ENCODE results near the gene PSME2. TPM values are rescaled to one million over a fixed set of nuclear protein-coding genes. Genes with fewer than 3 reads are reported as not detected.

The PSME2 gene
- total and polyA plus RNA-seq, 10 of the 15 experiments (the other 5 are each of a cell fraction or from before 2014, with no cell fraction given) = 510 to 3,542 (median 913) TPM

DNA sequence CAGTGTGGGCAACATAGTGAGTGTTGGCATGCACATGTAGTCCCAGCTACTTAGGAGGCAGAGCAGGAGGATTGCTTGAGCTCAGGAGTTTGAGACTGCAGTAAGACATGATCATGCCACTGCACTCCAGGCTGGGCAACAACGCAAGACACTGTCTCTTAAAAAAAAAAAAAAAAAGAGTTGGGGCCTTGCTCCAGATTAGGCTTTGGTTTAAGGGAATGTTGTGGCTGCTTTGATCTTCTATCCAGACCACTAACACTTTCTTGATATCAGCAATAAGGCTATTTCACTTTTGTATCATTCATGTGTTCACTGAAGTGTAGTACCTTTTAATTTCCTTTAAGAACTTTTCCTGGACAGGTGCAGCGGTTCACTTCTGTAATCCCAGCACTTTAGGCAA lies 18.7 kb downstream of the PSME2 start (continued):
- TF ChIP-seq, protein P1, sequence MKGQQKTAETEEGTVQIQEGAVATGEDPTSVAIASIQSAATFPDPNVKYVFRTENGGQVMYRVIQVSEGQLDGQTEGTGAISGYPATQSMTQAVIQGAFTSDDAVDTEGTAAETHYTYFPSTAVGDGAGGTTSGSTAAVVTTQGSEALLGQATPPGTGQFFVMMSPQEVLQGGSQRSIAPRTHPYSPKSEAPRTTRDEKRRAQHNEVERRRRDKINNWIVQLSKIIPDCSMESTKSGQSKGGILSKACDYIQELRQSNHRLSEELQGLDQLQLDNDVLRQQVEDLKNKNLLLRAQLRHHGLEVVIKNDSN (IDR thresholded peaks at IDR 0.05; ENCODE audit: borderline replicate concordance, extremely low read length, insufficient read depth, low read depth, low read length) = no peak
- TF ChIP-seq HDAC6 (IDR thresholded peaks at IDR 0.05; ENCODE audit: unreplicated experiment) = no peak

DNA sequence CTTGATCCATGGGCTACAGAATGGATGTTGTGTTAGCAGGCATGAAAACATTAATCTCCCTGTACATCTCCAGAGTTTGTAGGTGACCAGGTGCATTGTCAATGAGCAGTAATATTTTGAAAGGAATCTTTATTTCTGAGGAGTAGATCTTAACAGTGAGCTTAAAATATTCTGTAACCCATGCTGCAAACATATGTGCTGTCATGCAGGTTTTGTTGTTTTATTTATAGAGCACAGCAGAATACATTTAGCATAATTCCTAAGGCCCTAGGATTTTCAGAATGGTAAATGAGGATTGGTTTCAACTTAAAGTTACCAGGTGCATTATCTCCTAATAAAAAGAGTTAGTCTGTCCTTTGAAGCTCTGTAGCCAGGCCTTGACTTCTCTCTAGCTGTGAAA lies 19.5 kb downstream of the PSME2 start:
- Histone ChIP-seq H3K36me3 (ENCODE audit: control insufficient read depth in 2 of 2, insufficient read depth in 2 of 2, low read length in 1 of 2) (peaks cover 4 to 5% of the 10 kb centered on the region in 2 experiments; a peak in 3 of 4 replicates), H3K9ac (ENCODE audit: control insufficient read depth, insufficient read depth, low read length) (no peak overlapping the region), H3K79me2 (ENCODE audit: control insufficient read depth, insufficient read depth, low read length) (no peaks in the 10 kb centered on the region), H3K9me3 (replicated peaks; ENCODE audit: control insufficient read depth, insufficient read depth, low read length) (no peaks in the 10 kb centered on the region), H3K27me3 (replicated peaks in 1 of 2; ENCODE audit: control insufficient read depth in 2 of 2, insufficient read depth in 2 of 2, low read length in 1 of 2) (no peaks in the 10 kb centered on the region), H3K27ac (ENCODE audit: control insufficient read depth, insufficient read depth) (no peak overlapping the region), H2AFZ (ENCODE audit: control insufficient read depth, low read depth, low read length) (no peak overlapping the region), H4K20me1 (ENCODE audit: control insufficient read depth, insufficient read depth) (no peaks in the 10 kb centered on the region), H3K4me3 (no peak overlapping the region), H3K4me2 (ENCODE audit: control insufficient read depth, insufficient read depth) (no peak overlapping the region), H3K4me1 (ENCODE audit: control insufficient read depth, insufficient read depth, low read length) (peaks cover 26% of the 10 kb centered on the region)
- in situ Hi-C loops (cut with MboI) (no loop called here), intact Hi-C loops (cut with micrococcal nuclease; ENCODE audit: unreplicated experiment) (no loop called here)
- DNase-seq (ENCODE audit: low read depth, low spot score) (no peak), ATAC-seq (no peak), FAIRE-seq (no peak)
- BruUV-seq (replicated peaks) = no TSS peak
- ChIA-PET SMC1A (ENCODE audit: uncharacterized antibody, unreplicated experiment) (interaction anchor here (1.0 to 6.1 kb wide), 6 partner anchors 8 to 20 kb away, joined by 3 to 47 read pairs (median 4); partner anchors contain the start of genes DCAF11, NRL and PSME1), POLR2A (interaction anchor here (5.9 to 17.1 kb wide), 2 partner anchors 9 to 11 kb away, joined by 52 to 276 read pairs; partner anchors contain the start of genes DCAF11, EMC9, FITM1 and NRL), RAD21 (ENCODE audit: unreplicated experiment) (interaction anchor here (1.2 to 2.9 kb wide), 4 partner anchors 9 to 34 kb away, joined by 3 to 16 read pairs (median 8); partner anchors contain the start of genes DCAF11, IRF9, NRL and PSME1), CTCF (interaction anchor here (0.8 to 1.5 kb wide), 6 partner anchors 11 to 113 kb away, joined by 3 to 7 read pairs (median 4); partner anchors contain the start of genes IRF9 and MDP1)
- no peak for TF ChIP-seq RAD51 (IDR thresholded peaks at IDR 0.05)
- no peak for TF ChIP-seq MXI1 (IDR thresholded peaks at IDR 0.05; ENCODE audit: low read depth, low read length)
